Measurements from ENCODE around the gene CASP8AP2. TPM values are rescaled to one million over a fixed set of nuclear protein-coding genes. Genes with fewer than 3 reads are reported as not detected.
"Not testable (repeated sequence)": the region's sequence is repeated elsewhere in the genome, so short reads cannot be mapped to it uniquely, and the experiment has no call there.

CASP8AP2 gene
- total RNA-seq, 1 donor from 2014 or later = 13.2 TPM

DNA sequence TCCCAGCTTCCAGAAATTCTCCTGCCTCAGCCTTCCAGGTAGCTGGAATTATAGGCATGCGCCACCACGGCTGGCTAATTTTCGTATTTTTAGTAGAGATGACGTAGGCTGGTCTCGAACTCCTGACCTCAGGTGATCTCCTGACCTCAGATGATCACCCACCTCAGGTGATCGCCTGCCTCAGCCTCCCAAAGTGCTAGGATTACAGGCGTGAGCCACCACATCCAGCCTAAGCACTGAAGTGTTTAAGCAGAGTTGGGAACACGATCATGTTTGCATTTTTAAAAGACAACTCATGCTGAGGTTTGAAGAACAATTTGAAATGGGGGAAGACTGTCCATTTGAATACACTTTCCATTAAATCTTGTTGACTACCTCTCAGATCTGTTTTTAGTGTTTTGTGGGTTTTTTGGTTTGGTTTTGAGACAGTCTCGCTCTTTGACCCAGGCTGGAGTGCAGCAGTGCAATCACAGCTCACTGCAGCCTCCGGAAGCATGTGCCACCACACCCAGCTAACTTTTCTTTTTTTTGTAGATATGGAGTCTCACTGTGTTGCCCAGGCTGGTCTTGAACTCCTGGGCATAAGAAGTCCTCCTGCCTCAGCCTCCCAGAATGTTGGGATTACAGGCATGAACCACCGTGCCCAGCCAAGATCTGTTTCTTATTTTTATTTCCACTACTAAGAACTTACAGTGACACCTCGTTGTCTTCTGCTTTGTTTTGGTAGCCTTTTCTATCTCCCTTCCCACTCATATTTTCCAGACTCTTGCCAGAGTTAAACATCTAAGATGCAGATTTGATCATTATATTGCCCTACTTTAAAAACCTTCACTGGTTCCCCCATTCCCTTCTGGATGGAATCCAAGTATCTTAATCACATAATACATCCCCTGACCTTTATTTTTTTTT is 5.5 kb downstream of the CASP8AP2 start:
- H3K4me1 ChIP-seq = peaks cover 13% of the 10 kb centered on the region
- intact Hi-C loops (cut with micrococcal nuclease) = no loop called here
- no peak overlapping the region for H3K27ac ChIP-seq (replicated peaks)
- no peak overlapping the region for H3K4me3 ChIP-seq
- H3K36me3 ChIP-seq = peaks cover 32% of the 10 kb centered on the region
- TF ChIP-seq, protein P1, sequence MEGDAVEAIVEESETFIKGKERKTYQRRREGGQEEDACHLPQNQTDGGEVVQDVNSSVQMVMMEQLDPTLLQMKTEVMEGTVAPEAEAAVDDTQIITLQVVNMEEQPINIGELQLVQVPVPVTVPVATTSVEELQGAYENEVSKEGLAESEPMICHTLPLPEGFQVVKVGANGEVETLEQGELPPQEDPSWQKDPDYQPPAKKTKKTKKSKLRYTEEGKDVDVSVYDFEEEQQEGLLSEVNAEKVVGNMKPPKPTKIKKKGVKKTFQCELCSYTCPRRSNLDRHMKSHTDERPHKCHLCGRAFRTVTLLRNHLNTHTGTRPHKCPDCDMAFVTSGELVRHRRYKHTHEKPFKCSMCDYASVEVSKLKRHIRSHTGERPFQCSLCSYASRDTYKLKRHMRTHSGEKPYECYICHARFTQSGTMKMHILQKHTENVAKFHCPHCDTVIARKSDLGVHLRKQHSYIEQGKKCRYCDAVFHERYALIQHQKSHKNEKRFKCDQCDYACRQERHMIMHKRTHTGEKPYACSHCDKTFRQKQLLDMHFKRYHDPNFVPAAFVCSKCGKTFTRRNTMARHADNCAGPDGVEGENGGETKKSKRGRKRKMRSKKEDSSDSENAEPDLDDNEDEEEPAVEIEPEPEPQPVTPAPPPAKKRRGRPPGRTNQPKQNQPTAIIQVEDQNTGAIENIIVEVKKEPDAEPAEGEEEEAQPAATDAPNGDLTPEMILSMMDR (IDR thresholded peaks at IDR 0.05; ENCODE audit: borderline replicate concordance) = no peak
- no peaks in the 10 kb centered on the region for H3K9me3 ChIP-seq (replicated peaks)
- no peak for DNase-seq
- H3K27me3 ChIP-seq (ENCODE audit: low read depth) = no peaks in the 10 kb centered on the region

DNA sequence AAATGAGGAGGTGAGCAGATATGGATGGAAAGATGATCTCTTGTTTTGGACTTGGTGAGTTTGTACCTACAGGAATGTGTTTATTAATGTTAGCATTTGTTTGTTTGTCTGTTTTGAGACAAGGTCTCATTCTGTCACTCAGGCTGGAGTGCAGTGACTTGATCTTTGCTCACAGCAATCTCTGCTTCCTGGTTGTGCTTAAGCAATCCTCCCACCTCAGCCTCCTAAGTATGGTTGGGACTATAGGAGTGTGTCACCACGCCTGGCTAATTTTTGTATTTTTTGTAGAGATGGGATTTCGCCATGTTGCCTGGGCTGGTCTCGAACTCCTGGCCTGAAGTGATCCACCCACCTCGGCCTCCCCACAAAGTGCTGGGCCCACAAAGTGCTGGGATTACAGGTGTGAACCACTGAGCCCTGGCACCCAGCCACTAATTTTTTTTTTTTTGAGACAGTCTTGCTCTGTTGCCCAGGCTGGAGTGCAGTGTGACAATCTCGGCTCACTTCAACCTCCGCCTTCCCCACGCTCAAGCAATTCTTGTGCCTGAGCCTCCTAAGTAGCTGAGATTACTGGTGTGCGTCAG is 7.1 kb downstream of the CASP8AP2 start:
- intact Hi-C loops (cut with micrococcal nuclease) = no loop called here
- H3K36me3 ChIP-seq = peaks cover 32% of the 10 kb centered on the region
- TF ChIP-seq, protein P1 (IDR thresholded peaks at IDR 0.05; ENCODE audit: borderline replicate concordance) = no peak

DNA sequence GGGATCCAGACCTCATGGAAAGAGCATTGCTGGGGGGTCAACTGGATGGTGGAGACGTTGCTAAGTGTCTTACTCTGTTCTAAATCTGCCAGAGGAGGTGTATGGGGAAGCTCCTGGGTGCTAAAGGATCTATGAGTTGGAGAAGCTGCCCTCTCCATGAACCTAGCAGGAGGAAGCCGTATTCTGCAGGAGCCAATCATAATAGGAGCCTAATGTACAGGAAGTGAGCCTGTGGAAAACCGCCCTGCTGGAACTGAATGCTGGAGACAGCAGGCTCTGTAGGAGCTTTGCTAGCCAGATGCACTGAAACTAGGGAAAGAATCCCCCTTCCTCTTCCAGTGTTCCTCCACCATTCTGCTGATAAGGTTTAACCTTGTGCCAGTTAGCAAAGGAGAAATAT is 10.9 kb downstream of the CASP8AP2 start:
- TF ChIP-seq, protein P1 (IDR thresholded peaks at IDR 0.05; ENCODE audit: borderline replicate concordance) = no peak
- intact Hi-C loops (cut with micrococcal nuclease) = no loop called here
- Histone ChIP-seq H3K4me3 (no peak overlapping the region), H3K4me1 (peaks cover 38% of the 10 kb centered on the region), H3K9me3 (replicated peaks) (no peaks in the 10 kb centered on the region), H3K36me3 (peaks cover 15% of the 10 kb centered on the region), H3K27ac (replicated peaks) (peak overlapping the region; percentile 7), H3K27me3 (ENCODE audit: low read depth) (no peaks in the 10 kb centered on the region)
- no peak for DNase-seq

More for the DNA sequence above, 7.1 kb downstream of the CASP8AP2 start:
- Histone ChIP-seq H3K27ac (replicated peaks) (no peak overlapping the region), H3K4me1 (peaks cover 14% of the 10 kb centered on the region), H3K27me3 (ENCODE audit: low read depth) (no peaks in the 10 kb centered on the region), H3K4me3 (no peak overlapping the region), H3K9me3 (replicated peaks) (no peaks in the 10 kb centered on the region)
- DNase-seq = no peak

DNA sequence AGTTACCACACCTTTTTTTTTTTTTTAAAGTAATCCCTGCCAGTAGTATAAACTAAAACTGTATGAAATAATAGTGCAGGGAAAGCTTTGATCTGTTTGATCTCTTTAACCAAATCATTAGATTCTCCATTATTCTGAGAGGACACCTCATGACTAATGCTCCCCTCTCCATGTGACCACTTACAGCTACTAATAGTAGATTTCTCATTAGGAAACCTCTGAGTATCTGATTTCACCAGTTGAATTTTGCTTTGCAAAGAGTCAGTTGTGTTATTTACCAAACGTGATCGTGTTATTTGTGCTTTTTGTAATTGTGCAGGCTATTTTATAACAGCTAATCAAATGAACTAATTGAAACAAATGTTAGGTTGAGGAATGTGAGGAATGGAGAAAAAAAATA is 12.5 kb downstream of the CASP8AP2 start:
- Histone ChIP-seq H3K27ac (replicated peaks) (no peak overlapping the region), H3K36me3 (peaks cover 22% of the 10 kb centered on the region), H3K9me3 (replicated peaks) (no peaks in the 10 kb centered on the region), H3K4me3 (no peak overlapping the region), H3K27me3 (ENCODE audit: low read depth) (no peaks in the 10 kb centered on the region), H3K4me1 (peaks cover 38% of the 10 kb centered on the region)
- intact Hi-C loops (cut with micrococcal nuclease) = no loop called here
- DNase-seq = no peak
- TF ChIP-seq, protein P1 (IDR thresholded peaks at IDR 0.05; ENCODE audit: borderline replicate concordance) = no peak

DNA sequence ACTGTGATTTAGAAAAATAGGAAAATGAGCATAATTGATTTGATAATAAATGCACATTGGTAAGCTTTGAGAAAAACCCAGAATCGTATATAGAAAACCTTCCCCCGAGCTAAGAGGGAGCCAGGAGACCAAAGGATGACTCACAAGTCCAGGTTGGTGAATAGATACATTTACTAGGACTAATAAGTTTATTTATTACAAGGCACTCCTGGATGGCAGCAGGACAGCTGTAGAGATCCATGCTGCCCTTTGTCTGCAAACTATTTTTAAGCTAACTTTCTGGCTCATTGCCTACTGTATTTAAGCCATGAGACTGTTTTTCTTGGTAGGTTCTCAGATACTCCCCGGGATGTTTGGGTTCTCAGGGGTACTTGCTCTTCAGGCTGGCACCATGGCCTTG is 13.4 kb downstream of the CASP8AP2 start:
- H3K36me3 ChIP-seq = peaks cover 23% of the 10 kb centered on the region
- no peak for DNase-seq
- TF ChIP-seq, protein P1 (IDR thresholded peaks at IDR 0.05; ENCODE audit: borderline replicate concordance) = no peak
- no peaks in the 10 kb centered on the region for H3K9me3 ChIP-seq (replicated peaks)
- H3K4me1 ChIP-seq = peaks cover 38% of the 10 kb centered on the region
- no peak overlapping the region for H3K4me3 ChIP-seq
- intact Hi-C loops (cut with micrococcal nuclease) = no loop called here
- H3K27ac ChIP-seq (replicated peaks) = no peak overlapping the region
- no peaks in the 10 kb centered on the region for H3K27me3 ChIP-seq (ENCODE audit: low read depth)

DNA sequence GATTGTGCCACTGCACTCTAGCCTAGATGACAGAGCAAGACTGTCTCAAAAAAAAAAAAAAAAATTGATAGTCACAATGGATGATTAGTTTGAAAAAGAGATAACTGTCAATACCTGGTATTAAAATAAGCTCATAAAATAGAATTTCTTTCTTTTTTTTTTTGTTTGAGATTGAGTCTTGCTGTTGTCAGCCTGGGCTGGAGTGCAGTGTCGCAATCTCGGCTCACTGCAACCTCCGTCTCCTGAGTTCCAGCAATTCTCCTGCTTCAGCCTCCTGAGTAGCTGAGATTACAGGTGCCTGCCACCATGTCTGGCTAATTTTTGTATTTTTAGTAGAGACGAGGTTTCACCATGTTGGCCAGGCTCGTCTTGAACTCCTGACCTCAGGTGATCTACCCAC is 17.8 kb downstream of the CASP8AP2 start:
- H3K36me3 ChIP-seq = peaks cover 34% of the 10 kb centered on the region
- H3K27ac ChIP-seq (replicated peaks); intact Hi-C loops (cut with micrococcal nuclease): not testable (repeated sequence)

More for the DNA sequence above, 17.8 kb downstream of the CASP8AP2 start:
- H3K9me3 ChIP-seq (replicated peaks); DNase-seq; H3K27me3 ChIP-seq (ENCODE audit: low read depth); H3K4me3 ChIP-seq: not testable (repeated sequence)
- peaks cover 19% of the 10 kb centered on the region for H3K4me1 ChIP-seq
